Measurements from ENCODE around the gene S100Z. TPM values are rescaled to one million over a fixed set of nuclear protein-coding genes. Genes with fewer than 3 reads are reported as not detected.
"Not testable (repeated sequence)": the region's sequence is repeated elsewhere in the genome, so short reads cannot be mapped to it uniquely, and the experiment has no call there.

Gene S100Z
- total RNA-seq, 4 donors from 2014 or later: 0.80 TPM; not detected in 3

GRCh38 chr5:76893294-76893693 lies 43.5 kb downstream of the S100Z start:
- H3K27ac ChIP-seq: no peak overlapping the region
- no peaks in the 10 kb centered on the region for H3K4me1 ChIP-seq
- WGBS, 2 donors (ENCODE audit: low coverage in 1 of 2): 55 to 64% methylated on average over 2 of the region's 2 CpGs
- peaks cover 6% of the 10 kb centered on the region for H3K27me3 ChIP-seq
- no peak overlapping the region for H3K4me3 ChIP-seq
- H3K36me3 ChIP-seq: no peaks in the 10 kb centered on the region
- in situ Hi-C loops (cut with MboI; ENCODE audit: low pct_ligation_motif_present in 1 of 4, low pct_unique_long_range_greater_than_20kb in 1 of 4, low sequenced_read_pairs in 3 of 4) (no loop called here), intact Hi-C loops (cut with DNase I; ENCODE audit: low total_unique reads) (no loop called here)
- TF ChIP-seq EP300 (IDR thresholded peaks at IDR 0.05; ENCODE audit: low read depth) (no peak), POLR2A (IDR thresholded peaks at IDR 0.05) (no peak), CTCF (IDR thresholded peaks at IDR 0.05) (no peak), POLR2AphosphoS5 (IDR thresholded peaks at IDR 0.05) (no peak)
- DNase-seq: no peak
- no peaks in the 10 kb centered on the region for H3K9me3 ChIP-seq

GRCh38 chr5:76896196-76896595 lies 46.4 kb downstream of the S100Z start:
- H3K9me3 ChIP-seq: peaks cover 0 to 15% of the 10 kb centered on the region in 2 donors
- H3K27ac ChIP-seq: no peak overlapping the region
- WGBS, 2 donors (ENCODE audit: low coverage in 1 of 2): 97 to 100% methylated on average over 2 of the region's 2 CpGs
- in situ Hi-C loops (cut with MboI; ENCODE audit: low pct_ligation_motif_present in 1 of 4, low pct_unique_long_range_greater_than_20kb in 1 of 4, low sequenced_read_pairs in 3 of 4): no loop called here
- intact Hi-C loops (cut with DNase I; ENCODE audit: low total_unique reads): no loop called here
- no peak overlapping the region for H3K4me3 ChIP-seq
- no peak for DNase-seq
- no peaks in the 10 kb centered on the region for H3K27me3 ChIP-seq
- H3K36me3 ChIP-seq: no peaks in the 10 kb centered on the region
- no peak for TF ChIP-seq EP300 (IDR thresholded peaks at IDR 0.05; ENCODE audit: low read depth)
- TF ChIP-seq POLR2A (IDR thresholded peaks at IDR 0.05): no peak
- no peak for TF ChIP-seq POLR2AphosphoS5 (IDR thresholded peaks at IDR 0.05)
- no peak for TF ChIP-seq CTCF (IDR thresholded peaks at IDR 0.05)
- no peaks in the 10 kb centered on the region for H3K4me1 ChIP-seq

GRCh38 chr5:76901522-76901921 lies 51.7 kb downstream of the S100Z start:
- H3K27me3 ChIP-seq: no peaks in the 10 kb centered on the region
- H3K4me1 ChIP-seq: no peaks in the 10 kb centered on the region
- no peak for TF ChIP-seq CTCF (IDR thresholded peaks at IDR 0.05)
- TF ChIP-seq EP300 (IDR thresholded peaks at IDR 0.05; ENCODE audit: low read depth): no peak
- TF ChIP-seq POLR2A (IDR thresholded peaks at IDR 0.05): no peak
- TF ChIP-seq POLR2AphosphoS5 (IDR thresholded peaks at IDR 0.05): no peak
- H3K36me3 ChIP-seq: no peaks in the 10 kb centered on the region
- no peak for DNase-seq
- WGBS, 2 donors (ENCODE audit: low coverage in 1 of 2): 88 to 100% methylated on average over 1 to 3 of the region's 3 CpGs
- H3K27ac ChIP-seq: no peak overlapping the region
- peaks cover 0 to 17% of the 10 kb centered on the region in 2 donors for H3K9me3 ChIP-seq
- in situ Hi-C loops (cut with MboI; ENCODE audit: low pct_ligation_motif_present in 1 of 4, low pct_unique_long_range_greater_than_20kb in 1 of 4, low sequenced_read_pairs in 3 of 4): no loop called here
- intact Hi-C loops (cut with DNase I; ENCODE audit: low total_unique reads): no loop called here
- no peak overlapping the region for H3K4me3 ChIP-seq

GRCh38 chr5:76908166-76908565 lies 58.4 kb downstream of the S100Z start:
- Histone ChIP-seq H3K4me1 (no peaks in the 10 kb centered on the region), H3K27me3 (no peaks in the 10 kb centered on the region), H3K36me3 (no peaks in the 10 kb centered on the region), H3K4me3 (no peak overlapping the region), H3K9me3 (no peaks in the 10 kb centered on the region), H3K27ac (no peak overlapping the region)
- DNase-seq: no peak
- 91% methylated on average over 7 of the region's 7 CpGs; no CpG with 5 or more reads in 1 of the 2 donors for WGBS, 2 donors (ENCODE audit: low coverage in 1 of 2)
- no peak for TF ChIP-seq POLR2A (IDR thresholded peaks at IDR 0.05)
- no peak for TF ChIP-seq POLR2AphosphoS5 (IDR thresholded peaks at IDR 0.05)
- no peak for TF ChIP-seq CTCF (IDR thresholded peaks at IDR 0.05)
- intact Hi-C loops (cut with DNase I; ENCODE audit: low total_unique reads) (no loop called here), in situ Hi-C loops (cut with MboI; ENCODE audit: low pct_ligation_motif_present in 1 of 4, low pct_unique_long_range_greater_than_20kb in 1 of 4, low sequenced_read_pairs in 3 of 4) (no loop called here)

- H3K27ac ChIP-seq; H3K27me3 ChIP-seq; in situ Hi-C loops (cut with MboI; ENCODE audit: low pct_ligation_motif_present in 1 of 4, low pct_unique_long_range_greater_than_20kb in 1 of 4, low sequenced_read_pairs in 3 of 4); DNase-seq; H3K9me3 ChIP-seq; H3K36me3 ChIP-seq; intact Hi-C loops (cut with DNase I; ENCODE audit: low total_unique reads); H3K4me1 ChIP-seq; H3K4me3 ChIP-seq: not testable (repeated sequence)
- WGBS, 2 donors (ENCODE audit: low coverage in 1 of 2): 67 to 83% methylated on average over 2 to 8 of the region's 9 CpGs
Observed at GRCh38 chr5:76910344-76910933, 60.6 kb downstream of the S100Z start.

- H3K9me3 ChIP-seq; DNase-seq; intact Hi-C loops (cut with DNase I; ENCODE audit: low total_unique reads); H3K36me3 ChIP-seq; H3K4me1 ChIP-seq; in situ Hi-C loops (cut with MboI; ENCODE audit: low pct_ligation_motif_present in 1 of 4, low pct_unique_long_range_greater_than_20kb in 1 of 4, low sequenced_read_pairs in 3 of 4); H3K4me3 ChIP-seq; H3K27ac ChIP-seq; H3K27me3 ChIP-seq: not testable (repeated sequence)
- 92 to 100% methylated on average over 1 to 14 of the region's 14 CpGs for WGBS, 2 donors (ENCODE audit: low coverage in 1 of 2)
Observed at GRCh38 chr5:76914671-76915070, 64.9 kb downstream of the S100Z start.
